Activated CD4-positive, alpha-beta T cell treated with anti-CD3 and anti-CD28 coated beads for 4 hours (primary cell): Measurements from ENCODE around the gene CEP57.

ENCODE experiments used
- DNase-seq, 2 donors: peaks; one replicate each; pipeline ENCODE4 v3.0.0-alpha.2; 2020

The CEP57 gene

GRCh38 chr11:95790123-95790932, at the start of gene CEP57:
CEP57 (plus strand) TSS chr11:95790498; CDS start chr11:95790699, 201 bp downstream.
- peak; percentile 97 to 98 for DNase-seq

- DNase-seq: no peak
These were observed 40.2 kb upstream of the CEP57 start for GRCh38 chr11:95750101-95750500.

- DNase-seq: no peak
These were observed 38.8 kb upstream of the CEP57 start for GRCh38 chr11:95751515-95751914.

GRCh38 chr11:95760941-95761340, 29.4 kb upstream of the CEP57 start:
- DNase-seq: no peak

GRCh38 chr11:95762534-95762933, 27.8 kb upstream of the CEP57 start:
- no peak for DNase-seq

GRCh38 chr11:95764267-95764898, 25.9 kb upstream of the CEP57 start:
- no peak for DNase-seq

- no peak for DNase-seq
These were observed 23.6 kb upstream of the CEP57 start for GRCh38 chr11:95766701-95767100.

GRCh38 chr11:95767498-95767897, 22.8 kb upstream of the CEP57 start:
- no peak for DNase-seq

- DNase-seq: no peak
These were observed 21.8 kb upstream of the CEP57 start for GRCh38 chr11:95768521-95768920.

GRCh38 chr11:95776859-95777258, 13.4 kb upstream of the CEP57 start:
- no peak for DNase-seq

- no peak for DNase-seq
These were observed 11.6 kb upstream of the CEP57 start for GRCh38 chr11:95778699-95779098.

- DNase-seq: no peak
These were observed 9.8 kb upstream of the CEP57 start for GRCh38 chr11:95780544-95780943.

GRCh38 chr11:95788921-95789505, 1.3 kb upstream of the CEP57 start:
- peak; percentile 21 to 23 for DNase-seq

GRCh38 chr11:95789506-95790122, 684 bp upstream of the CEP57 start, which contains the start of gene FAM76B:
FAM76B (minus strand) TSS chr11:95789782; CDS start chr11:95789478, 304 bp downstream.
- peak; percentile 94 to 97 for DNase-seq

- DNase-seq: peak; percentile 34 to 35
These were observed 823 bp downstream of the CEP57 start for GRCh38 chr11:95790933-95791708.

GRCh38 chr11:95791709-95792033, 1.4 kb downstream of the CEP57 start:
- DNase-seq: no peak

GRCh38 chr11:95792200-95792599, 1.9 kb downstream of the CEP57 start:
- DNase-seq: no peak

- DNase-seq: no peak
These were observed 2.4 kb downstream of the CEP57 start for GRCh38 chr11:95792700-95793099.

GRCh38 chr11:95793116-95793515, 2.8 kb downstream of the CEP57 start:
- no peak for DNase-seq

- DNase-seq: no peak
These were observed 3.8 kb downstream of the CEP57 start for GRCh38 chr11:95794086-95794485.

GRCh38 chr11:95795627-95796295, 5.5 kb downstream of the CEP57 start:
- no peak for DNase-seq

- DNase-seq: no peak
These were observed 6.2 kb downstream of the CEP57 start for GRCh38 chr11:95796501-95796900.
